NCI-H510A treated with DMSO at 0.1 percent for 48 hours (cell line): ENCODE data around the gene IPO4.
"Not testable (repeated sequence)": the region's sequence is repeated elsewhere in the genome, so short reads cannot be mapped to it uniquely, and the experiment has no call there.

Source experiments
- DNase-seq: peaks from one replicate; lab custom pipeline; 2025; lab: John Stamatoyannopoulos, UW

IPO4 gene

DNA sequence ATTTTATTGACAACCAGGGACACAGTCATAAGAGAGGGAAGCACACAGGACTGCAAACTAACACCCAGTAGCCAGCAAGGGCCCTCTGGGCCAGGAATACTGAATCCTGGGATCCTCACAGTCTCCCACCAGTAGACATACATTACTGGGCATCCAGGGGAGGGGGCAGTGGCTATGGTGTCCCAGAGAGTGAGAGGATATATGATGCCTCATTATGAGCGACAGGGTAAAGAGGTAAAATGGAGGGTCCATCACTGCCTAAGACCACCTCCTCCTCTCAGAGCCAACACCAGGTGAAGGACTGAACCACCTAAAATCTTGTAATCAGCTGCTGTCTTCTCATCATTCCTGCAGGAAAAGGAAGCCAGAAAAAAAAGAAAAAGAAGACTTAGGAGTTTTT lies 28.3 kb upstream of the IPO4 start:
- not testable (repeated sequence) for DNase-seq

DNA sequence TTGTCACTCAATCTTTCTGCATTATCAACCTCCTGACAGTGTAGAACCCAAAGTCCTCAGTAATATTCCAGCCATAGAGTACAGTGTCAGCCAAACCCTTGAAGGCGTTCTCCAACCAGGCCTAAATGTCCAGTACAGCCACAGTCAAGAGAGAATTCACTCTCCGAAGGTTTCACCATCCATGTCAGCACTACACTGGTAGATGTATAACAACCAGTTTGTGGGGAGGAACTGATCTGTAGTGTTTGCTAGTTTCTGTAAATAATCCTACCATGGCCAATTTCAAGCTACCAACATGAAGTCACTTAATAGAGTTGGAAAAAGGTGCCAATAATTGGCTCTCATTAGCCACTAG lies 27.7 kb upstream of the IPO4 start:
- no peak for DNase-seq

- DNase-seq: peak; percentile 83
Measured at GRCh38 chr14:24215495-24216344, 27.1 kb upstream of the IPO4 start, which contains the start of gene MDP1. Gene MDP1 (minus strand): TSS chr14:24216066. CDS start chr14:24215955, 111 bp downstream.

- DNase-seq: no peak
Measured at GRCh38 chr14:24213866-24214662, 25.4 kb upstream of the IPO4 start.

DNA sequence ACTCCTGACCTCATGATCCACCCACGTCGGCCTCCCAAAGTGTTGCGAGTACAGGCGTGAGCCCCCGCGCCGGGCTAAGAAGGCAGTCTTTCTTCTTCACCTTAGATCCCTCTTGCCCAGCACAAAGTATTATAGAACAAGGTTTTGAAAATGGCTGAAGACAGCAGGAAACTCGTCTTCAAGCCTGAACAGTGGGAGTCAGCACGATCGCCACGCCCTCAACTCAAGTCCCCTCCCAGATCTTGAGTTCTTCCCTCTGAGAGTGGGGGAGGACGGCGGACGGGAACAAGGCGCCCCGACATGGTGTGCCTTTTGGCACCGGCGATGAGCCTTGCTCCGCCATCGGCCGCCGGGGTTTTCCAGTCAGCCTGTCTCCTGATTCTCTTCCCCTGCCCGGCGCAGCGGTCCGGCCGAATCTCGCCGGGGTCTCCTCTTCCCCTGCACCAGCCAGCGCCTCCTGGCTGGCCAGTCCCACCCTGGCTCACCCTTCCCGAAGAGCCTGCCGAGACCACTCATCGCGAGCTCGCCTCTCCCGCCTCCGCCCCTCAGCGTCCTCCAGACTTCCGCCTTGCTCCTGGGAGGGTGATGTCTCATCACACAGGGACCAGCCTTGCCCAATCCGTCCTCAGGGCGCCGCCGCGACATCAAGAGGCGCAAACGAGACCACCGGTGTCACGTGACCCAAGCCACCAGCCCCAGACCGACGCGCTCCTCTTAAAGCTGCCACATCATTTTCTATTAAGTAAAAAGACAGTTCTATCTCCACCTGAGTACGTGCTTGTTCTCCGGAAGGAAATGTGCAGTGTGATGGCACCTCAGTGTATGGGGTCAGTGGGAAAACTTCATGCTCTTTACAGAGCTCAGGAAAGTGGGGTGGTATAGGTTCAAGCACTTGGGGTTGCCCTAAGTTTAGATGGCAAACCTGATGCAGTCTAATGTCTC lies 24.6 kb upstream of the IPO4 start, which contains the start of gene CHMP4A:
Gene CHMP4A (minus strand): TSS at position 565 of the 942 bp plus-strand sequence. CDS start 49 bp downstream, at position 516.
- peak; percentile 86 for DNase-seq

DNA sequence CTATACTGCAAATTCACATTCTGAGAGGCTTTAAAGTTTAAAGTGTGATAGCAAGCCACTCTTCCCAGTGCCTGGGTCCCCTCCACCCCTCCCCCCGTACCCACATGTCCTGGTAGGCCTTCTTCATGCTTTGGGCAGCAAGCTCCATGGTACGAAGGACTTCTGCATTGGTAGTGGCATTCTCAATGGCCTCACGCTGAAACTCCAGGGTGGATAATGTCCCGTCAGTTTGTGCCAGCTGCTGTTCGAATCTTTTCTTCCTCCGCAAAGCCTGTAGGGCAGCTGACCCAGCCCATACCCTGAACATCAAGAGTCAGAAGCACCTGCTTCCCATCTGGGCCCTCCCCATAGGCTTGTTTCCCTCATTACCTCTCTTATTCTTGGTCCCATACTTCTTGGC lies 22.7 kb upstream of the IPO4 start:
- DNase-seq: no peak

GRCh38 chr14:24207625-24208024 lies 19.0 kb upstream of the IPO4 start:
- DNase-seq: no peak

- DNase-seq: no peak
Measured at GRCh38 chr14:24207104-24207551, 18.5 kb upstream of the IPO4 start.

GRCh38 chr14:24206260-24207103 lies 17.9 kb upstream of the IPO4 start:
- no peak for DNase-seq

GRCh38 chr14:24204163-24205146 lies 15.8 kb upstream of the IPO4 start:
- no peak for DNase-seq

DNA sequence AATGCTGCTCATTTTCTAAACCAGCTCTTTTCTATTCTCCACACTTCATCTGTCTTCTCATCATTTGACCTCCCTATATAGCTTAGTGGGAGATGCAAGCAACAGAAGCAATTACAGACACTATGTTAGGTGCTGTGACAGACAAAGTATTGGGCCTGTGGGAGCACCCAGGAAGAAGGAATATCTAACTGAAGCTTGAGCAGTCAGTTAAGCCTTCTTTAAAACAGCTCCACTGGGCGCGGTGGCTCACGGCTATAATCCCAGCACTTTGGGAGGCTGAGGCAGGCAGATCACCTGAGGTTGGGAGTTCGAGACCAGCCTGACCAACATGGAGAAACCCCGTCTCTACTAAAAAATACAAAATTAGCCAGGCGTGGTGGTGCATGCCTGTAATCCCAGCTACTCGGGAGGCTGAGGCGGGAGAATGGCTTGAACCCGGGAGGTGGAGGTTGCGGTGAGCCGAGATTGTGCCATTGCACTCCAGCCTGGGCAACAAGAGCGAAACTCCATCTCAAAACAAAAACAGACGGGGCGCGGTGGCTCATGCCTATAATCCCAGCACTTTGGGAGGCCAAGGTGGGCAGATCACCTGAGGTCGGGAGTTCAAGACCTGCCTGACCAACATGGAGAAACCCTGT lies 14.8 kb upstream of the IPO4 start:
- DNase-seq: not testable (repeated sequence)

GRCh38 chr14:24202538-24202937 lies 13.9 kb upstream of the IPO4 start:
- DNase-seq: not testable (repeated sequence)

- no peak for DNase-seq
Measured at GRCh38 chr14:24198814-24199524, 10.4 kb upstream of the IPO4 start.

GRCh38 chr14:24197056-24197450 lies 8.4 kb upstream of the IPO4 start:
- DNase-seq: no peak

- no peak for DNase-seq
Measured at GRCh38 chr14:24196071-24197055, 7.7 kb upstream of the IPO4 start.

GRCh38 chr14:24195186-24196070 lies 6.8 kb upstream of the IPO4 start, which contains the start of gene TM9SF1:
Gene TM9SF1 (minus strand): TSS chr14:24195441. CDS start chr14:24195019, 422 bp downstream.
- peak; percentile 39 for DNase-seq
